Muscle of leg (tissue), 16 donors: Measurements from ENCODE around the gene BHLHA9. TPM values are rescaled to one million over a fixed set of nuclear protein-coding genes. Genes with fewer than 3 reads are reported as not detected.

ENCODE experiments used
- DNase-seq: peaks from one replicate; pipeline ENCODE4 v3.0.0; 2013
- H3K27ac ChIP-seq: one replicate; pipeline ENCODE4 v1.5.1; 2013; ENCODE audit warnings: mild to moderate bottlenecking, low read length, control low read depth
- H3K27me3 ChIP-seq: one replicate; pipeline ENCODE4 v1.6.1; 2013; ENCODE audit warnings: low read length; ENCODE audit not compliant: control insufficient read depth, insufficient read depth
- H3K36me3 ChIP-seq: one replicate; pipeline ENCODE4 v1.6.1; 2013; ENCODE audit warnings: low read length; ENCODE audit not compliant: control insufficient read depth, insufficient read depth
- H3K4me1 ChIP-seq: one replicate; pipeline ENCODE4 v1.6.1; 2013; ENCODE audit warnings: low read length; ENCODE audit not compliant: control insufficient read depth, insufficient read depth
- H3K4me3 ChIP-seq: one replicate; pipeline ENCODE4 v1.5.1; 2013; ENCODE audit warnings: low read length, control low read depth
- H3K9me3 ChIP-seq: replicated peaks from 2 replicates; pipeline ENCODE4 v1.6.1; 2013; ENCODE audit warnings: low read depth, low read length; ENCODE audit not compliant: control insufficient read depth
- WGBS: methylation state at CpG from one replicate; pipeline ENCODE4 v1.1.5; 2013; ENCODE audit warnings: missing lambda C conversion rate; ENCODE audit not compliant: insufficient coverage; 5-methylcytosine and 5-hydroxymethylcytosine counted together
- long read RNA-seq, 11 donors: transcript quantifications; one replicate each; lab custom pipeline, GENCODE V29; 2026
- polyA plus RNA-seq, 8 donors: library from polyadenylated mRNA; unstranded; fragments of 120-200 nt; gene quantifications; one replicate each; pipeline versions ENCODE4 v1.2.1 to v1.2.3, GENCODE V29; 2013; ENCODE audit warnings: inconsistent platforms in 1 of 8, low replicate concordance in 1 of 8; ENCODE audit not compliant: insufficient read length in 8 of 8, insufficient read depth in 1 of 8
- total RNA-seq: library from RNA; stranded (reverse); fragments of 120-200 nt; gene quantifications from one replicate; pipeline ENCODE4 v1.2.4, GENCODE V29; 2013

BHLHA9 gene
- not detected for total RNA-seq
- not detected for polyA plus RNA-seq
- long read RNA-seq, donor 1 = 0 reads
- long read RNA-seq, donor 2 = 0 reads
- long read RNA-seq, donor 3 = 0 reads
- long read RNA-seq, donor 4 = 0 reads
- long read RNA-seq, donor 5 = 0 reads
- long read RNA-seq, donor 6 = 0 reads
- long read RNA-seq, donor 7 = 0 reads
- long read RNA-seq, donor 8 = 0 reads
- long read RNA-seq, donor 9 = 0 reads
- long read RNA-seq, donor 10 = 0 reads
- long read RNA-seq, donor 11, partial matches to known transcripts = 0 of 1 reads
- long read RNA-seq, donor 11, other reads (novel, unspliced or antisense) = 0 of 1 reads

DNA sequence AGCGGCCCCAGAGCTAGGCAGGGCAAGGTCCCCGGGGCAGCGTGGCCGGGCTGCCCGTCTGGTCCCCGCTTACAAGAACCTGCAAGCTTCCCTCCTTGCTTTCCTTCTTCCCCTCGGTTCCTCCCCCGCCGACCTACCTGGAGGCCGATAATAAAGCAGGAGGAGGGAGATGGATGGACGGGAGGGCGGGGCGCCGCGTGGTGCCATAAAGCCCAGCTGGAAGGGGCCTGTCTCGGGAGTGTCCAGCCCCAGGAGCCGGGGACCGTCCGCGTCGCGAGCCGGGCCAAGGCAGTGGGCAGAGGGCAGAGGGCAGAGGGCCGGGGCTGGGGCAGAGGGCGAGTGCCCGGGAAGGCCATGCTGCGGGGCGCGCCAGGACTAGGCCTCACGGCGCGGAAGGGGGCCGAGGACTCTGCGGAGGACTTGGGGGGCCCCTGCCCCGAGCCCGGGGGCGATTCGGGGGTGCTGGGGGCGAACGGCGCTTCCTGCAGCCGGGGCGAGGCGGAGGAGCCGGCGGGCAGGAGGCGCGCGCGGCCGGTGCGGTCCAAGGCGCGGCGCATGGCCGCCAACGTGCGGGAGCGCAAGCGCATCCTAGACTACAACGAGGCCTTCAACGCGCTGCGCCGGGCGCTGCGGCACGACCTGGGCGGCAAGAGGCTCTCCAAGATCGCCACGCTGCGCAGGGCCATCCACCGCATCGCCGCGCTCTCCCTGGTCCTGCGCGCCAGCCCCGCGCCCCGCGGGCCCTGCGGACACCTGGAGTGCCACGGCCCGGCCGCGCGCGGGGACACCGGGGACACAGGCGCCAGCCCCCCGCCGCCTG, at the start of gene BHLHA9:
Gene BHLHA9 (plus strand): TSS at position 235 of the 820 bp plus-strand sequence. CDS start 120 bp downstream, at position 355.
- Histone ChIP-seq H3K4me3 (no peak within 1 kb of the TSS), H3K9me3 (no peaks in the 10 kb centered on the region), H3K27ac (no peak within 1 kb of the TSS), H3K27me3 (peaks cover 55% of the 10 kb centered on the region), H3K36me3 (no peaks in the 10 kb centered on the region), H3K4me1 (peaks cover 21% of the 10 kb centered on the region)
- no peak for DNase-seq
- 6% methylated on average over 84 of the region's 93 CpGs for WGBS

DNA sequence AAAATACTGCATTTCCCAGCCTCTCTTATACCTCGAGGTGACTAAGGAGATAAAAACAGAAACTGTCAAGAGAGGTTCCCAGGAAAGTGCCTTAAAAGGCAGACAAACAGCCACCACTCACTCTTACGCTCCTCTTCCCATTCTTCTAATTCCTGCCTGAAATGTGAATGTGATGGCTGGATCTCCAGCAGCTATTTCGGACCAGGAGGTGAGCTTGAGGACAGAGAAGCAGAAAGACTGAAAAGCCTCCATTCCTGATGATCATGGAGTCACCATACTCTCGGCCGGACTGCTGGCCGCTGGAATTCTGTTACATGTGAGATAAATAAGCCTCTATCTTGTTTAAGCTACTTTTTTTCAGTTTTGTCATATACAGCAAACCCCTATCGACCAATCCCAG, 49.0 kb upstream of the BHLHA9 start:
- Histone ChIP-seq H3K4me1 (no peaks in the 10 kb centered on the region), H3K27me3 (peaks cover 40% of the 10 kb centered on the region), H3K9me3 (peaks cover 2% of the 10 kb centered on the region), H3K4me3 (no peak overlapping the region), H3K27ac (no peak overlapping the region), H3K36me3 (no peaks in the 10 kb centered on the region)
- WGBS = 100% methylated on average over 1 of the region's 7 CpGs
- no peak for DNase-seq

DNA sequence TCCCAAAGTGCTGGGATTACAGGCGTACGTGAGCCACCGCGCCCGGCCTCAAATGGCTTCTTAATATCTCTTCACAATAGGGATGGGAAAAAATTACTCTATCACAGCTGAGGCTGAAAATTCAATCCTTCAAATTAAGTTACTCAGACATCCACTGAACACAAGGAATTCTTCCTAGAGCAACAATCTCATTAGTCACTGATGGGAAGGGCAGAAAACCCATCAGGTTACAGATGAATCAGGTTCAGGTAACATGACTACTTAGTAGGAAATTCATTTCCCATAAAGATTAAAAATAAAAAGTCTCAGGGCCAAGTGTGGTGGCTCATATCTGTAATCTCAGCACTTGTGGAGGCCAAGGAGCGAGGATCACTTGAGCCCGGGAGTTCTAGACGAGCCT, 47.9 kb upstream of the BHLHA9 start:
- Histone ChIP-seq H3K9me3 (peaks cover 2% of the 10 kb centered on the region), H3K4me1 (no peaks in the 10 kb centered on the region), H3K27me3 (peaks cover 39% of the 10 kb centered on the region), H3K4me3 (no peak overlapping the region), H3K27ac (no peak overlapping the region), H3K36me3 (no peaks in the 10 kb centered on the region)
- DNase-seq = no peak
- 100% methylated on average over 3 of the region's 8 CpGs for WGBS

GRCh38 chr17:1223662-1224061, 46.6 kb upstream of the BHLHA9 start:
- H3K9me3 ChIP-seq = peaks cover 2% of the 10 kb centered on the region
- 67% methylated on average over 5 of the region's 14 CpGs for WGBS
- no peak overlapping the region for H3K4me3 ChIP-seq
- no peak overlapping the region for H3K27ac ChIP-seq
- H3K27me3 ChIP-seq = peaks cover 52% of the 10 kb centered on the region
- DNase-seq = no peak
- no peaks in the 10 kb centered on the region for H3K36me3 ChIP-seq
- peaks cover 10% of the 10 kb centered on the region for H3K4me1 ChIP-seq

- WGBS = 68% methylated on average over 5 of the region's 7 CpGs
- peaks cover 54% of the 10 kb centered on the region for H3K27me3 ChIP-seq
- H3K4me1 ChIP-seq = peaks cover 10% of the 10 kb centered on the region
- H3K9me3 ChIP-seq = peaks cover 2% of the 10 kb centered on the region
- H3K27ac ChIP-seq = no peak overlapping the region
- no peak for DNase-seq
- no peak overlapping the region for H3K4me3 ChIP-seq
- H3K36me3 ChIP-seq = no peaks in the 10 kb centered on the region
Measured at GRCh38 chr17:1224330-1224729, 45.9 kb upstream of the BHLHA9 start.

DNA sequence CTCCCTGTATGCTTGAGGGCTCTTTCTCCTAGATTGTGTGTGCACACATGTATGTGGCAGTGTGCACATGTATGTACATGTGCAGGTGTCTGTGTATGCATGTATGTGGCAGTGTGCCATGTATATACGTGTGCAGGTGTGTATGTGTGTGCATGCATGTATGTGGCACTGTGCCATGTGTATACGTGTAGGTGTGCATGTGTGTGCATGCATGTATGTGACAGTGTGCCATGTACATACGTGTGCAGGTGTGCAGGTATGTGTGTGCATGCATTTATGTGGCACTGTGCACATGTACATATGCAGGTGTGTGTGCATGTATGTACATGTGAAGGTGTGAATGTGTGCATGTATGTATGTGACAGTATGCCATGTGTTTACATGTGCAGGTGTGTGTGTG, 43.9 kb upstream of the BHLHA9 start:
- 86% methylated on average over 3 of the region's 3 CpGs for WGBS

GRCh38 chr17:1227365-1227764, 42.9 kb upstream of the BHLHA9 start:
- no peak overlapping the region for H3K27ac ChIP-seq
- DNase-seq = no peak
- peaks cover 68% of the 10 kb centered on the region for H3K27me3 ChIP-seq
- 64% methylated on average over 4 of the region's 5 CpGs for WGBS
- no peaks in the 10 kb centered on the region for H3K36me3 ChIP-seq
- H3K4me1 ChIP-seq = peaks cover 15% of the 10 kb centered on the region
- H3K9me3 ChIP-seq = no peaks in the 10 kb centered on the region
- H3K4me3 ChIP-seq = no peak overlapping the region

More for the DNA sequence above, 43.9 kb upstream of the BHLHA9 start:
- H3K27me3 ChIP-seq = peaks cover 60% of the 10 kb centered on the region
- H3K4me3 ChIP-seq = no peak overlapping the region
- peaks cover under 1% of the 10 kb centered on the region for H3K9me3 ChIP-seq
- no peak for DNase-seq
- peaks cover 15% of the 10 kb centered on the region for H3K4me1 ChIP-seq
- H3K27ac ChIP-seq = no peak overlapping the region
- H3K36me3 ChIP-seq = no peaks in the 10 kb centered on the region

DNA sequence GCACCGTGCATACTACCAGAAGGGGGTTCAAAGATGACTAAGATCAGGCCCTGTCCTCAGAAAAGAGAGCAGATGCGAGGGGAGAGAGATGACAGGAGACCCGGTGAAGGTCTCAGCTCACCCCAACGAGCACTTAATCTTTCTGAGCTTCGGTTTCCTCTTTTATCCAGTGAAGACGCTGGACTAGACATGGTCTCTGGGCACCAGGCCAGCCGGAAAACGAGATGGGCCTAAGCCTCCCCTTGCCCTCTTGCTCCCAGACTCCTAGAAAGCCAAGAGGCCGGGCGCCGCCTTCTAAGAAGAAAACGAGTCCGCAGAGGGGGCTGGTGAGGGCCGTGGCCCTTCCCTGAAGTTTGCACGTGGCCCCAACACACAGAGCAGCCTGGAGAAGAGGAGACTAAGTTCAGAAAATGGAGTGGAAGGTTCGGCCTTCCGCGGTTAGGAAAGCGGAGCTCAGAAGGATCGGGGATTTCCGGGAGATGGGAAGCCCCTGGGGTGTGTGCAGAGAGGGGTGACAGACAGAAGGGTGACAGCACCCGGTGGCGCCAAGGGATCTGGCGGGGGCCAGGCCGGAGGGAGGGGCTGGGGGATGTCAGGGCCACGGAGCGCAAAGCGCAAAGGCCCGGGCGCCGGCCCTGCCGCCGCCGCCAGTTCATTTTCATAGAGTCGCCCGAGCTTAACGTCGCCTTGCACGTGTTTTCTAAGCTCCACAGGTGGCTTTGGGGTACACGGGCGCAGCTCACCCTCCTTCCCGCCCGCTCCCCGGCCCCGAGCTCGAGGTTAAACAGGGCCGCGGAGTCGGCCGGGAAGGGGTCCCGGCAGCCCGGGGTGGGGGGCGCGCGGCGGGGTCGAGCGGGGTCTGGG, 42.1 kb upstream of the BHLHA9 start:
- 5% methylated on average over 57 of the region's 58 CpGs for WGBS
- Histone ChIP-seq H3K4me1 (peaks cover 15% of the 10 kb centered on the region), H3K9me3 (no peaks in the 10 kb centered on the region), H3K36me3 (no peaks in the 10 kb centered on the region), H3K4me3 (peak overlapping the region; percentile 22), H3K27ac (no peak overlapping the region), H3K27me3 (peaks cover 71% of the 10 kb centered on the region)
- DNase-seq = peak; percentile 53

DNA sequence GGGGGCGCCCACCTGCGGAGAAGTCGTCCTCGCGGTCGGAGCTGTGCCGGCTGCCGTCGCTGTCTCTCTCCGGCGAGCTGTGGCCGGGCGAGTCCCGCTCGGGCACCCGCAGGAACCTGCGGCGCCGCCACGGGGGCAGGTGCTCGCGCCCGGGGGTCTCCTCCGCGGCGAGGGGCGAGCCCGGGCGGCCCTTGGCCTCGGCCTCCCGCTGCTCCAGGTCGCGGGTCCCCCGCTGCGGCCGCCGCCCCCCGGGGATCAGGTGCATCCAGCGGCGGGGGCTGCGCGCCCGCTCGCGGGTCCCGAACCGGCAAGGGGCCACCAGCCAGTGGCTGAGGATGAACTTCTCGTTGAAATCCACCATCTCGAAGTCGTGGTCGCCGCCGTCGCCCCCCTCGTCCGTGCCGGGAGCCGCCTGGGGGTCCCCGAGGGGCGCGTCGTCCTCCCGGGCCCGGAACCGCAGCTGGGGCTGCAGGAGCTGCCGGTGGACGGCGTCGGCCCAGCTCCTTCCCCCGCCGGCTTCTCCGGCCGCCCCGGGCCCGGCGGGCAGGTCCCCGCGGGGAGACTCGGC, 41.4 kb upstream of the BHLHA9 start:
- Histone ChIP-seq H3K9me3 (no peaks in the 10 kb centered on the region), H3K27ac (no peak overlapping the region), H3K36me3 (no peaks in the 10 kb centered on the region), H3K4me1 (peaks cover 15% of the 10 kb centered on the region), H3K4me3 (no peak overlapping the region), H3K27me3 (peaks cover 69% of the 10 kb centered on the region)
- under 1% methylated on average over 79 of the region's 79 CpGs for WGBS
- DNase-seq = no peak
